Panc1 (cell line): ENCODE data around the gene PTPRO. TPM values are rescaled to one million over a fixed set of nuclear protein-coding genes. Genes with fewer than 3 reads are reported as not detected.

Experiments used
- ATAC-seq: fragments of 200-7000 bp; cut with Tn5 transposase; 2 replicates; pipeline ENCODE4 v1.9.1; 2020; ENCODE audit warnings: mild to moderate bottlenecking, moderate library complexity
- BruUV-seq: library from RNA; stranded (reverse); fragments of 400-500 nt; replicated peaks from 2 replicates; lab custom pipeline; 2021; lab: Mats Ljungman, UMichigan
- CTCF ChIA-PET: fragments of 300-600 bp; sonication (Branson Sonifier 250); formaldehyde crosslinking; loops from one replicate; lab custom pipeline; 2022; ENCODE audit warnings: antibody characterized with exemption; lab: Charles Lee
- POLR2A ChIA-PET: fragments of 300-600 bp; sonication (Branson Sonifier 250); formaldehyde crosslinking; loops from one replicate; lab custom pipeline; 2022; ENCODE audit warnings: antibody characterized with exemption; lab: Charles Lee
- DNase-seq: peaks from one replicate; pipeline ENCODE4 v3.0.0-alpha.2; 2010; ENCODE audit warnings: low read depth, low spot score
- H3K27ac ChIP-seq: 2 replicates; pipeline ENCODE4 v1.5.1; 2011; ENCODE audit warnings: mild to moderate bottlenecking, low read length, inconsistent platforms
- H3K27me3 ChIP-seq: fragments of 200-500 bp; sonication (Bioruptor generic); 2 replicates; pipeline ENCODE4 v1.6.0; 2014; ENCODE audit warnings: low read length, inconsistent platforms; ENCODE audit not compliant: control insufficient read depth, insufficient read depth
- H3K36me3 ChIP-seq: fragments of 200-500 bp; sonication (Bioruptor generic); 2 replicates; pipeline ENCODE4 v1.5.1; 2014; ENCODE audit warnings: inconsistent platforms, mild to moderate bottlenecking, low read length, moderate library complexity; ENCODE audit not compliant: control insufficient read depth, insufficient read depth
- H3K4me1 ChIP-seq: 2 replicates; pipeline ENCODE4 v1.5.1; 2011; ENCODE audit warnings: inconsistent platforms, mild to moderate bottlenecking, low read length, moderate library complexity; ENCODE audit not compliant: control insufficient read depth, insufficient read depth
- H3K4me3 ChIP-seq, 2 experiments: 2 replicates each; pipeline ENCODE4 v1.5.1; 2011 to 2012; ENCODE audit warnings: low read depth in 2 of 2, low read length in 2 of 2, mild to moderate bottlenecking in 2 of 2, inconsistent platforms in 1 of 2, moderate library complexity in 1 of 2
- H3K9me3 ChIP-seq: fragments of 200-500 bp; sonication (Bioruptor generic); 2 replicates; pipeline ENCODE4 v1.5.1; 2014; ENCODE audit warnings: low read depth, mild to moderate bottlenecking, inconsistent platforms, low read length, moderate library complexity; ENCODE audit not compliant: control insufficient read depth, insufficient read depth
- POLR2AphosphoS5 ChIP-seq: IDR thresholded peaks from 2 replicates; pipeline ENCODE4 v1.6.1; 2012; ENCODE audit warnings: mild to moderate bottlenecking, low read depth, low read length, moderate library complexity
- SIN3A ChIP-seq: IDR thresholded peaks from 2 replicates; pipeline ENCODE4 v1.6.1; 2012; ENCODE audit warnings: low read depth, mild to moderate bottlenecking, low read length, moderate library complexity, borderline replicate concordance; ENCODE audit not compliant: insufficient read depth
- TCF7L2 ChIP-seq: IDR thresholded peaks from 2 replicates; pipeline ENCODE4 v1.6.1; 2011; ENCODE audit warnings: mild to moderate bottlenecking, low read depth, low read length, inconsistent platforms
- in situ Hi-C: cut with HindIII; loops from 2 replicates; pipeline ENCODE4 v1.10.0; 2016; ENCODE audit warnings: low sequenced_read_pairs, low pct_unique_long_range_greater_than_20kb
- intact Hi-C: fragments of 100-400 bp; cut with micrococcal nuclease; formaldehyde crosslinking; loops from one replicate; pipeline ENCODE4 v1.10.0; 2022; ENCODE audit not compliant: unreplicated experiment
- total RNA-seq: library from RNA; stranded (reverse); gene quantifications from one replicate; pipeline ENCODE4 v1.2.1, GENCODE V29; 2021; ENCODE audit not compliant: unreplicated experiment
- TF ChIP-seq, protein P1 (sequence below): fragments of 450-650 bp; IDR thresholded peaks from 2 replicates; pipeline ENCODE4 v1.5.1; 2017; ENCODE audit warnings: mild to moderate bottlenecking
- TF ChIP-seq, protein P2 (sequence below), 2 experiments: IDR thresholded peaks; 2 replicates each; pipeline ENCODE4 v1.6.1; 2011 to 2012; ENCODE audit warnings: low read depth in 2 of 2, control low read depth in 1 of 2, low read length in 1 of 2, mild to moderate bottlenecking in 1 of 2, moderate library complexity in 1 of 2; ENCODE audit not compliant: insufficient read depth in 1 of 2

PTPRO gene
- total RNA-seq, 1 experiment from 2014 or later = not detected

DNA sequence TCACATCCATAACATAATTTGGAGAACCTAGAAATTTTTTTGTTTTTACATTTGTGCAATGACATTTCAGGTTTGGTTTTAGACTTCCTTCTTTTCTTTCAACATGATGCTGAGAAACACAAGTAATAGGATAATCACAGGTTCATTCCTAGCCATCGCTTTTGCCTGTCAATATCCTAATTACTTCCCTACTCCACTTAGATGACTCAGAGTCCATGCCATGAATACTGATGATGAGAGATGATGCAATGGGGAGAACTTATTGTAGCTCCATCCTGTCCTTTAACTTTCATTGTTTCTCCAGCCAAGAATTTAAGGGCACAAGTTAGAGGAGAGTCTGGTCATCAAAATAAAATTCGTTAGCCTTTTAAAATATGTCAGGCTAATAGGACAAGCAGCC lies 101.3 kb downstream of the PTPRO start:
- Histone ChIP-seq H3K4me1 (no peaks in the 10 kb centered on the region), H3K9me3 (no peaks in the 10 kb centered on the region), H3K36me3 (no peaks in the 10 kb centered on the region), H3K4me3 (no peak overlapping the region), H3K27ac (no peak overlapping the region), H3K27me3 (no peaks in the 10 kb centered on the region)
- TF ChIP-seq, protein P1, sequence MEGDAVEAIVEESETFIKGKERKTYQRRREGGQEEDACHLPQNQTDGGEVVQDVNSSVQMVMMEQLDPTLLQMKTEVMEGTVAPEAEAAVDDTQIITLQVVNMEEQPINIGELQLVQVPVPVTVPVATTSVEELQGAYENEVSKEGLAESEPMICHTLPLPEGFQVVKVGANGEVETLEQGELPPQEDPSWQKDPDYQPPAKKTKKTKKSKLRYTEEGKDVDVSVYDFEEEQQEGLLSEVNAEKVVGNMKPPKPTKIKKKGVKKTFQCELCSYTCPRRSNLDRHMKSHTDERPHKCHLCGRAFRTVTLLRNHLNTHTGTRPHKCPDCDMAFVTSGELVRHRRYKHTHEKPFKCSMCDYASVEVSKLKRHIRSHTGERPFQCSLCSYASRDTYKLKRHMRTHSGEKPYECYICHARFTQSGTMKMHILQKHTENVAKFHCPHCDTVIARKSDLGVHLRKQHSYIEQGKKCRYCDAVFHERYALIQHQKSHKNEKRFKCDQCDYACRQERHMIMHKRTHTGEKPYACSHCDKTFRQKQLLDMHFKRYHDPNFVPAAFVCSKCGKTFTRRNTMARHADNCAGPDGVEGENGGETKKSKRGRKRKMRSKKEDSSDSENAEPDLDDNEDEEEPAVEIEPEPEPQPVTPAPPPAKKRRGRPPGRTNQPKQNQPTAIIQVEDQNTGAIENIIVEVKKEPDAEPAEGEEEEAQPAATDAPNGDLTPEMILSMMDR = no peak
- TF ChIP-seq POLR2AphosphoS5 = no peak
- TF ChIP-seq TCF7L2 = no peak
- TF ChIP-seq, protein P2, sequence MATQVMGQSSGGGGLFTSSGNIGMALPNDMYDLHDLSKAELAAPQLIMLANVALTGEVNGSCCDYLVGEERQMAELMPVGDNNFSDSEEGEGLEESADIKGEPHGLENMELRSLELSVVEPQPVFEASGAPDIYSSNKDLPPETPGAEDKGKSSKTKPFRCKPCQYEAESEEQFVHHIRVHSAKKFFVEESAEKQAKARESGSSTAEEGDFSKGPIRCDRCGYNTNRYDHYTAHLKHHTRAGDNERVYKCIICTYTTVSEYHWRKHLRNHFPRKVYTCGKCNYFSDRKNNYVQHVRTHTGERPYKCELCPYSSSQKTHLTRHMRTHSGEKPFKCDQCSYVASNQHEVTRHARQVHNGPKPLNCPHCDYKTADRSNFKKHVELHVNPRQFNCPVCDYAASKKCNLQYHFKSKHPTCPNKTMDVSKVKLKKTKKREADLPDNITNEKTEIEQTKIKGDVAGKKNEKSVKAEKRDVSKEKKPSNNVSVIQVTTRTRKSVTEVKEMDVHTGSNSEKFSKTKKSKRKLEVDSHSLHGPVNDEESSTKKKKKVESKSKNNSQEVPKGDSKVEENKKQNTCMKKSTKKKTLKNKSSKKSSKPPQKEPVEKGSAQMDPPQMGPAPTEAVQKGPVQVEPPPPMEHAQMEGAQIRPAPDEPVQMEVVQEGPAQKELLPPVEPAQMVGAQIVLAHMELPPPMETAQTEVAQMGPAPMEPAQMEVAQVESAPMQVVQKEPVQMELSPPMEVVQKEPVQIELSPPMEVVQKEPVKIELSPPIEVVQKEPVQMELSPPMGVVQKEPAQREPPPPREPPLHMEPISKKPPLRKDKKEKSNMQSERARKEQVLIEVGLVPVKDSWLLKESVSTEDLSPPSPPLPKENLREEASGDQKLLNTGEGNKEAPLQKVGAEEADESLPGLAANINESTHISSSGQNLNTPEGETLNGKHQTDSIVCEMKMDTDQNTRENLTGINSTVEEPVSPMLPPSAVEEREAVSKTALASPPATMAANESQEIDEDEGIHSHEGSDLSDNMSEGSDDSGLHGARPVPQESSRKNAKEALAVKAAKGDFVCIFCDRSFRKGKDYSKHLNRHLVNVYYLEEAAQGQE (IDR thresholded peaks at IDR 0.05; ENCODE audit: insufficient read depth in 1 of 2, low read depth in 2 of 2, low read length in 1 of 2) = no peak
- ATAC-seq = no peak
- BruUV-seq = no TSS peak
- intact Hi-C loops (no loop called here), in situ Hi-C loops (no loop called here)
- no peak for DNase-seq
- ChIA-PET POLR2A (no interaction called here), CTCF (no interaction called here)

DNA sequence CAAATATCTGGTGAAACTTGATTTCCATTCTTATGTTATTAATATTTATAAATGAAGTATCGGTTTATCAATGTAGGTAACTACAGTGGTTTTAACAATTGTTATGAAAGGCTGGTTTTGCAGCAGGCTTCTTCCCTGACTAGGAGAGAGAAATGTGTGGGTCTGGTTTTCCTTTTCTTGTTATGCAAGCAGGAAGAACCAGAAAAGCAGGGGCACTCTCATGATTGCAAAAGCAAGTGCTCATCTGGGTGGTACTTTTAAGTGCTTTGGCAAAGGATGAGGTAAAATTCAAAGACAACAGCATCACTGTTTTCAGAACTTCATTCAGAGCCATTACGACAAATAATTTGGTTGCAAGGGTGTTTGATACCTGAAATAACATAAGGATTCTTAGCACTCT lies 105.6 kb downstream of the PTPRO start:
- BruUV-seq = no TSS peak
- ChIA-PET POLR2A (no interaction called here), CTCF (no interaction called here)
- H3K27me3 ChIP-seq = no peaks in the 10 kb centered on the region
- no peak overlapping the region for H3K4me3 ChIP-seq
- H3K36me3 ChIP-seq = no peaks in the 10 kb centered on the region
- no peak for ATAC-seq
- intact Hi-C loops (no loop called here), in situ Hi-C loops (no loop called here)
- no peaks in the 10 kb centered on the region for H3K4me1 ChIP-seq
- H3K9me3 ChIP-seq = no peaks in the 10 kb centered on the region
- DNase-seq = no peak
- H3K27ac ChIP-seq = no peak overlapping the region
- TF ChIP-seq, protein P1 = no peak
- TF ChIP-seq SIN3A (no peak), POLR2AphosphoS5 (no peak), TCF7L2 (no peak)
- TF ChIP-seq, protein P2 (IDR thresholded peaks at IDR 0.05; ENCODE audit: insufficient read depth in 1 of 2, low read depth in 2 of 2, low read length in 1 of 2) = no peak
